SK-N-MC (cell line): ENCODE measurements around the gene DDX1.

Experiments
- DNase-seq: peaks from one replicate; pipeline ENCODE4 v3.0.0-alpha.2; 2011; ENCODE audit warnings: low read depth, low spot score
- H3K27ac ChIP-seq: fragments of 200-600 bp; sonication (generic); 2 replicates; pipeline ENCODE4 v1.5.1; 2016; ENCODE audit warnings: mixed run types
- H3K36me3 ChIP-seq: fragments of 200-600 bp; sonication (generic); 2 replicates; pipeline ENCODE4 v1.6.1; 2017; ENCODE audit warnings: antibody characterized with exemption, low read length, mixed read lengths; ENCODE audit not compliant: insufficient read depth
- H3K4me3 ChIP-seq: fragments of 200-600 bp; sonication (generic); 2 replicates; pipeline ENCODE4 v1.5.1; 2016
- H3K9ac ChIP-seq: fragments of 200-600 bp; sonication (generic); 2 replicates; pipeline ENCODE4 v1.8.0; 2017; ENCODE audit warnings: mixed run types, mixed read lengths; ENCODE audit not compliant: insufficient read length
- H3K9me3 ChIP-seq: fragments of 200-600 bp; sonication (generic); 2 replicates; pipeline ENCODE4 v1.6.1; 2017; ENCODE audit warnings: low read depth, mild to moderate bottlenecking, antibody characterized with exemption, low read length, moderate library complexity, mixed read lengths
- EZH2 ChIP-seq: fragments of 200-600 bp; sonication (generic); IDR thresholded peaks from one replicate; pipeline ENCODE4 v1.6.1; 2017; ENCODE audit warnings: antibody characterized with exemption
- FOXP2 ChIP-seq: optimal IDR thresholded peaks from 2 replicates; pipeline ENCODE3; 2011; ENCODE audit warnings: mild to moderate bottlenecking, moderate library complexity; ENCODE audit not compliant: insufficient read depth; ENCODE audit errors: extremely low read length, control extremely low read depth
- POLR2AphosphoS5 ChIP-seq: IDR thresholded peaks from 2 replicates; pipeline ENCODE4 v1.6.1; 2012; ENCODE audit warnings: mild to moderate bottlenecking, low read depth, low read length, borderline replicate concordance

DDX1 gene

GRCh38 chr2:15614545-15615300, 23.1 kb downstream of the DDX1 start:
- Histone ChIP-seq H3K36me3 (peaks cover 59% of the 10 kb centered on the region), H3K9me3 (no peaks in the 10 kb centered on the region), H3K27ac (0 out of 2 replicates have a peak overlapping the region, but pooled peaks have one; percentile 3), H3K9ac (no peak overlapping the region), H3K4me3 (no peak overlapping the region)
- DNase-seq: no peak
- no peak for TF ChIP-seq POLR2AphosphoS5
- no peak for TF ChIP-seq EZH2
- TF ChIP-seq FOXP2: no peak

- Histone ChIP-seq H3K4me3 (no peak overlapping the region), H3K36me3 (peaks cover 59% of the 10 kb centered on the region), H3K9ac (no peak overlapping the region), H3K9me3 (no peaks in the 10 kb centered on the region), H3K27ac (no peak overlapping the region)
- no peak for TF ChIP-seq EZH2
- no peak for TF ChIP-seq FOXP2
- TF ChIP-seq POLR2AphosphoS5: no peak
- no peak for DNase-seq
Measured at GRCh38 chr2:15615301-15615920, 23.7 kb downstream of the DDX1 start.

- H3K27ac ChIP-seq: no peak overlapping the region
- no peaks in the 10 kb centered on the region for H3K9me3 ChIP-seq
- no peak for DNase-seq
- no peak overlapping the region for H3K4me3 ChIP-seq
- H3K36me3 ChIP-seq: peaks cover 66% of the 10 kb centered on the region
- no peak for TF ChIP-seq FOXP2
- TF ChIP-seq POLR2AphosphoS5: no peak
- TF ChIP-seq EZH2: no peak
- H3K9ac ChIP-seq: no peak overlapping the region
Measured at GRCh38 chr2:15616429-15616828, 24.8 kb downstream of the DDX1 start.

GRCh38 chr2:15616850-15617777, 25.4 kb downstream of the DDX1 start:
- peaks cover 73% of the 10 kb centered on the region for H3K36me3 ChIP-seq
- H3K9me3 ChIP-seq: no peaks in the 10 kb centered on the region
- no peak overlapping the region for H3K4me3 ChIP-seq
- H3K9ac ChIP-seq: no peak overlapping the region
- TF ChIP-seq FOXP2 (no peak), EZH2 (no peak), POLR2AphosphoS5 (no peak)
- no peak overlapping the region for H3K27ac ChIP-seq
- DNase-seq: no peak

- no peak overlapping the region for H3K9ac ChIP-seq
- no peak for DNase-seq
- no peak overlapping the region for H3K27ac ChIP-seq
- no peaks in the 10 kb centered on the region for H3K9me3 ChIP-seq
- H3K36me3 ChIP-seq: peaks cover 79% of the 10 kb centered on the region
- TF ChIP-seq EZH2: no peak
- TF ChIP-seq POLR2AphosphoS5: no peak
- no peak for TF ChIP-seq FOXP2
- no peak overlapping the region for H3K4me3 ChIP-seq
Measured at GRCh38 chr2:15617778-15618448, 26.2 kb downstream of the DDX1 start.

GRCh38 chr2:15618449-15618855, 26.8 kb downstream of the DDX1 start:
- Histone ChIP-seq H3K9ac (no peak overlapping the region), H3K4me3 (no peak overlapping the region), H3K36me3 (peaks cover 79% of the 10 kb centered on the region), H3K27ac (no peak overlapping the region), H3K9me3 (no peaks in the 10 kb centered on the region)
- TF ChIP-seq FOXP2 (no peak), EZH2 (no peak), POLR2AphosphoS5 (no peak)
- DNase-seq: no peak

- H3K4me3 ChIP-seq: no peak overlapping the region
- no peaks in the 10 kb centered on the region for H3K9me3 ChIP-seq
- no peak overlapping the region for H3K9ac ChIP-seq
- H3K27ac ChIP-seq: no peak overlapping the region
- peaks cover 81% of the 10 kb centered on the region for H3K36me3 ChIP-seq
- no peak for DNase-seq
- TF ChIP-seq EZH2 (no peak), FOXP2 (no peak), POLR2AphosphoS5 (no peak)
Measured at GRCh38 chr2:15619076-15619475, 27.4 kb downstream of the DDX1 start.

GRCh38 chr2:15619510-15619909, 27.8 kb downstream of the DDX1 start:
- Histone ChIP-seq H3K4me3 (no peak overlapping the region), H3K9ac (no peak overlapping the region), H3K27ac (no peak overlapping the region), H3K36me3 (peaks cover 82% of the 10 kb centered on the region), H3K9me3 (no peaks in the 10 kb centered on the region)
- TF ChIP-seq POLR2AphosphoS5 (no peak), FOXP2 (no peak), EZH2 (no peak)
- DNase-seq: no peak
